GM12878 (cell line): ENCODE data around the gene CLINT1. TPM values are rescaled to one million over a fixed set of nuclear protein-coding genes. Genes with fewer than 3 reads are reported as not detected.
A peak's percentile ranks its signal among the peaks of the same experiment; 100 is the strongest.

Experiments
- ATAC-seq: fragments of 200-7000 bp; cut with Tn5 transposase; 3 replicates; pipeline ENCODE4 v1.9.1; 2020; ENCODE audit warnings: mild to moderate bottlenecking, moderate library complexity
- BruUV-seq: library from RNA; stranded (reverse); fragments of 400-500 nt; replicated peaks from 2 replicates; lab custom pipeline; 2021; lab: Mats Ljungman, UMichigan
- CTCF ChIA-PET: fragments of 300-600 bp; sonication (Branson Sonifier 250); formaldehyde crosslinking; extraction: SDS; loops from one replicate; lab custom pipeline; 2021; ENCODE audit warnings: inconsistent platforms; lab: Yijun Ruan, JAX
- POLR2A ChIA-PET: fragments of 350-600 bp; formaldehyde crosslinking; extraction: SDS; loops from one replicate; lab custom pipeline; 2021; ENCODE audit warnings: inconsistent platforms; lab: Charles Lee
- RAD21 ChIA-PET: fragments of 300-600 bp; sonication (Branson Sonifier 250); formaldehyde crosslinking; loops from one replicate; lab custom pipeline; 2023; ENCODE audit warnings: antibody characterized with exemption; ENCODE audit not compliant: unreplicated experiment; lab: Charles Lee
- SMC1A ChIA-PET: fragments of 300-600 bp; sonication (Branson Sonifier 250); formaldehyde crosslinking; loops from one replicate; lab custom pipeline; 2023; ENCODE audit not compliant: unreplicated experiment, uncharacterized antibody; lab: Charles Lee
- DNase-seq: peaks from one replicate; pipeline ENCODE4 v3.0.0-alpha.2; 2011; ENCODE audit warnings: low read depth, low spot score
- FAIRE-seq: peaks from 3 replicates; lab custom pipeline; 2011; peaks lifted over from hg19 to GRCh38; lab: Jason Lieb, UNC
- H2AFZ ChIP-seq: 2 replicates; pipeline ENCODE4 v1.6.0; 2011; ENCODE audit warnings: low read depth, low read length, control low read depth; ENCODE audit not compliant: control insufficient read depth
- H3K27ac ChIP-seq: 2 replicates; pipeline ENCODE4 v1.5.1; 2011; ENCODE audit warnings: control low read depth; ENCODE audit not compliant: control insufficient read depth, insufficient read depth
- H3K27me3 ChIP-seq, 2 experiments: replicated peaks in 1 of 2; 2 replicates each; pipeline versions ENCODE4 v1.6.0 to v1.6.1; 2011; ENCODE audit warnings: low read length in 1 of 2; ENCODE audit not compliant: control insufficient read depth in 2 of 2, insufficient read depth in 2 of 2
- H3K36me3 ChIP-seq, 2 experiments: 2 replicates each; pipeline ENCODE4 v1.5.1; 2011; ENCODE audit warnings: low read length in 1 of 2; ENCODE audit not compliant: control insufficient read depth in 2 of 2, insufficient read depth in 2 of 2
- H3K4me1 ChIP-seq: 2 replicates; pipeline ENCODE4 v1.6.1; 2011; ENCODE audit warnings: mild to moderate bottlenecking, low read length, moderate library complexity, mixed read lengths; ENCODE audit not compliant: control insufficient read depth, insufficient read depth
- H3K4me2 ChIP-seq: 2 replicates; pipeline ENCODE4 v1.6.0; 2011; ENCODE audit warnings: control low read depth; ENCODE audit not compliant: control insufficient read depth, insufficient read depth
- H3K4me3 ChIP-seq: fragments of 200-600 bp; sonication (generic); 2 replicates; pipeline ENCODE4 v1.5.1; 2016
- H3K79me2 ChIP-seq: 2 replicates; pipeline ENCODE4 v1.6.0; 2011; ENCODE audit warnings: low read length; ENCODE audit not compliant: control insufficient read depth, insufficient read depth
- H3K9ac ChIP-seq: 2 replicates; pipeline ENCODE4 v1.8.0; 2011; ENCODE audit warnings: low read length, control low read depth, mixed read lengths; ENCODE audit not compliant: control insufficient read depth, insufficient read depth
- H3K9me3 ChIP-seq: replicated peaks from 3 replicates; pipeline ENCODE4 v1.5.1; 2011; ENCODE audit warnings: mild to moderate bottlenecking, low read length; ENCODE audit not compliant: control insufficient read depth, insufficient read depth
- H4K20me1 ChIP-seq: 2 replicates; pipeline ENCODE4 v1.6.0; 2011; ENCODE audit not compliant: control insufficient read depth, insufficient read depth
- WRNIP1 ChIP-seq: IDR thresholded peaks from 2 replicates; pipeline ENCODE4 v1.6.1; 2011; ENCODE audit warnings: low read depth, low read length, improper control_type of control experiment, borderline replicate concordance
- WGBS: methylation state at CpG from one replicate; pipeline ENCODE4 v1.1.6; 2016; ENCODE audit warnings: low lambda C conversion rate; ENCODE audit not compliant: insufficient replicate concordance, insufficient coverage; ENCODE audit errors: missing lambda C conversion rate; 5-methylcytosine and 5-hydroxymethylcytosine counted together
- in situ Hi-C: fragments of 300-500 bp; cut with MboI; formaldehyde crosslinking; loops from 9 replicates; pipeline ENCODE4 v1.14.3; 2018; ENCODE audit warnings: mixed read lengths
- intact Hi-C: fragments of 100-400 bp; cut with micrococcal nuclease; formaldehyde crosslinking; loops from one replicate; pipeline ENCODE4 v1.14.2; 2022; ENCODE audit not compliant: unreplicated experiment
- polyA plus RNA-seq, 11 experiments: library from polyadenylated mRNA; depleted of rRNA in 4 of 11; unstranded in 6 of 11; stranded (reverse) in 5 of 11; fragments of >200 nt; fragmentation: Nextera tagmentation in 4 of 11; fragmentation: Illumina TruSeq in 1 of 11; extraction: Ambion mirVana in 4 of 11; extraction: Trizol in 1 of 11; gene quantifications; 1 replicate in 1 of 11; 2 replicates in 10 of 11; pipeline versions ENCODE4 v1.2.1 to v1.2.3, GENCODE V29; 2011 to 2016; ENCODE audit warnings: inconsistent platforms in 2 of 11, missing spikeins in 2 of 11, low read depth in 1 of 11
- total RNA-seq, 4 experiments: library from RNA; depleted of rRNA in 3 of 4; stranded (reverse); fragments of >200 nt in 3 of 4; fragmentation: Illumina TruSeq in 1 of 4; extraction: Trizol in 1 of 4; gene quantifications; 2 replicates each; pipeline versions ENCODE4 v1.2.1 to v1.2.3, GENCODE V29; 2013 to 2021
- TF ChIP-seq, protein P1 (sequence below): fragments of 450-650 bp; formaldehyde crosslinking; IDR thresholded peaks from 2 replicates; pipeline ENCODE4 v1.4.0; 2020; ENCODE audit warnings: mild to moderate bottlenecking, moderate library complexity

Gene CLINT1
- total and polyA plus RNA-seq, 10 of the 15 experiments (the other 5 are each of a cell fraction or from before 2014, with no cell fraction given) = 30.0 to 136 (median 105) TPM

DNA sequence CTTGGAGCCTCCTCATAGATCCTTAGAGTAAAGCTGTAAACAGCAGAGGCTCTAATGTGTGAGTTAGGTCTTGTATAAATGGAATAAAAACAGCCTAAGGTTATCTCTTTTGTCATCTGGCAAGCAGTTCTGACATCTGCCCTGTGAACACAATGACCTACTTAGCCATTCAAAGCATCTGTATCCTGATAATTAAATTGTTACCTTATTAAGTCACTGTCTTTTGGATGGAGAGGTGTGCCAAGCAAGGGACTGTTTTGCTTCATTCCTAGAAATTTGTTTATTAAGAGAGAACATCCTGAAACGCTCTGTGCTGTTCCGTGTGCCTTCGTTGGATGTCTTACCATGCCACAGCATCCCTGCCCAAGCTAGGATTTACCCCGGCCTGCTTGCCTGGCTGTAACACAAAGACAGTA is 113.9 kb downstream of the CLINT1 start:
- intact Hi-C loops = loop anchor here (10.0 kb wide), 2 partner anchors 490 to 600 kb away; partner anchors contain the start of gene MED7
- Histone ChIP-seq H3K27me3 (no peaks in the 10 kb centered on the region), H2AFZ (no peak overlapping the region), H3K4me3 (peak overlapping the region; percentile 85; the same call in 1 of the 2 replicates), H3K9ac (no peak overlapping the region), H4K20me1 (no peaks in the 10 kb centered on the region), H3K4me1 (peaks cover 12% of the 10 kb centered on the region; the same call in 1 of the 2 replicates), H3K9me3 (no peaks in the 10 kb centered on the region), H3K4me2 (peak overlapping the region; percentile 95), H3K36me3 (no peaks in the 10 kb centered on the region), H3K27ac (no peak overlapping the region), H3K79me2 (no peaks in the 10 kb centered on the region; the same call in 1 of the 2 replicates)
- TF ChIP-seq, protein P1, sequence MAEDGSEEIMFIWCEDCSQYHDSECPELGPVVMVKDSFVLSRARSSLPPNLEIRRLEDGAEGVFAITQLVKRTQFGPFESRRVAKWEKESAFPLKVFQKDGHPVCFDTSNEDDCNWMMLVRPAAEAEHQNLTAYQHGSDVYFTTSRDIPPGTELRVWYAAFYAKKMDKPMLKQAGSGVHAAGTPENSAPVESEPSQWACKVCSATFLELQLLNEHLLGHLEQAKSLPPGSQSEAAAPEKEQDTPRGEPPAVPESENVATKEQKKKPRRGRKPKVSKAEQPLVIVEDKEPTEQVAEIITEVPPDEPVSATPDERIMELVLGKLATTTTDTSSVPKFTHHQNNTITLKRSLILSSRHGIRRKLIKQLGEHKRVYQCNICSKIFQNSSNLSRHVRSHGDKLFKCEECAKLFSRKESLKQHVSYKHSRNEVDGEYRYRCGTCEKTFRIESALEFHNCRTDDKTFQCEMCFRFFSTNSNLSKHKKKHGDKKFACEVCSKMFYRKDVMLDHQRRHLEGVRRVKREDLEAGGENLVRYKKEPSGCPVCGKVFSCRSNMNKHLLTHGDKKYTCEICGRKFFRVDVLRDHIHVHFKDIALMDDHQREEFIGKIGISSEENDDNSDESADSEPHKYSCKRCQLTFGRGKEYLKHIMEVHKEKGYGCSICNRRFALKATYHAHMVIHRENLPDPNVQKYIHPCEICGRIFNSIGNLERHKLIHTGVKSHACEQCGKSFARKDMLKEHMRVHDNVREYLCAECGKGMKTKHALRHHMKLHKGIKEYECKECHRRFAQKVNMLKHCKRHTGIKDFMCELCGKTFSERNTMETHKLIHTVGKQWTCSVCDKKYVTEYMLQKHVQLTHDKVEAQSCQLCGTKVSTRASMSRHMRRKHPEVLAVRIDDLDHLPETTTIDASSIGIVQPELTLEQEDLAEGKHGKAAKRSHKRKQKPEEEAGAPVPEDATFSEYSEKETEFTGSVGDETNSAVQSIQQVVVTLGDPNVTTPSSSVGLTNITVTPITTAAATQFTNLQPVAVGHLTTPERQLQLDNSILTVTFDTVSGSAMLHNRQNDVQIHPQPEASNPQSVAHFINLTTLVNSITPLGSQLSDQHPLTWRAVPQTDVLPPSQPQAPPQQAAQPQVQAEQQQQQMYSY (CRISPR knock-in tag) = no peak
- TF ChIP-seq WRNIP1 = no peak
- in situ Hi-C loops = no loop called here
- RAD21 ChIA-PET = interaction anchor here (3.2 kb wide), 1 partner anchor 313 kb away, joined by 9 read pairs; no protein-coding TSS in a partner anchor
- 89% methylated on average over 4 of the region's 4 CpGs for WGBS
- CTCF ChIA-PET = interaction anchor here (0.7 to 8.0 kb wide), 4 partner anchors 77 to 416 kb away, joined by 3 to 95 read pairs (median 49); partner anchors contain the start of gene C5orf52
- SMC1A ChIA-PET = interaction anchor here (1.0 to 6.2 kb wide), 5 partner anchors 8 to 249 kb away, joined by 3 to 40 read pairs (median 6); partner anchors contain the start of gene C5orf52
- FAIRE-seq (no peak), DNase-seq (no peak), ATAC-seq (no peak)
- BruUV-seq = no TSS peak
- POLR2A ChIA-PET = interaction anchor here (3.0 kb wide), 1 partner anchor 13 kb away, joined by 17 read pairs; the partner anchor contains the start of gene THG1L
